GM19467 (cell line): ENCODE results near the gene GIPC2.

Experiments used
- ATAC-seq: cut with Tn5 transposase; IDR thresholded peaks from one replicate; pipeline ENCODE4 v1.9.1; 2021; ENCODE audit warnings: mild to moderate bottlenecking, moderate library complexity; ENCODE audit not compliant: unreplicated experiment

Gene GIPC2

DNA sequence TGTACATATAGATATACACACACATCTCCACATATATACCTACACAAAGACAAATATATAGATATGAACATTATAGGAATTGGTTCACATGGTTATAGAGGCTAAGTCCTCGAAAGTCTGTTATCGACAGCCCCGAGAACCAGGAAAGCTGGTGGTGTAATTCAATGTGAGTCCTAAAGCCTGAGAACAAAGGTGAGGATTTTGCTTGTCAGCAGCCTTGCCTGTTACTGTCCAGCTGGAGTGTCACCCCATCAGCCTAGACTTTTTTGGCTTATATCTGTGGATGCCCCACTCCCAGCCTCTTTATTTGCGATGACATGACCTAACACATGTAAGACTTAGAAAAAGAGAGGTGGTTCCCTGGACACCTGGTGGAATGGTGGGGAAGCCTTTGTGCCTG lies 97.0 kb downstream of the GIPC2 start:
- peak; percentile 19 for ATAC-seq

DNA sequence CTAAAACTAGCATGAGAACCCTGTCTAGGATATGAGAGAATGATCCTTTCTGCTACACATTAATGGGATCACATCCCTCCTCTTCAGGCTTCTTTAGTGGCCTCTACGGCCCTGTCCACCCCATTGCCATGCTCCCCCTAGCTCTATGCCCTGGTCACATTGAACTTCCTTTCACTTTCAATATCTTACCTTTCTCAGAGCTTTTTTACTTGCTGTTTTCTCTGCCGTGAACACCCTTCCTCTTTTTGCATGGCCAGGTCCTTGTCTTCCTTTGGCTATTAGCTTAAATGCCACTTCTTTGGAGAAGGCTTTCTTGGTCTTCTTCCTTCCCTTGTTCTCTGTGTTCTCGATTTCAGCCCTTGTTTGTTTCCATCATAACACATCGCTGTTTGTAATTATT lies 97.4 kb downstream of the GIPC2 start:
- ATAC-seq = peak; percentile 84

DNA sequence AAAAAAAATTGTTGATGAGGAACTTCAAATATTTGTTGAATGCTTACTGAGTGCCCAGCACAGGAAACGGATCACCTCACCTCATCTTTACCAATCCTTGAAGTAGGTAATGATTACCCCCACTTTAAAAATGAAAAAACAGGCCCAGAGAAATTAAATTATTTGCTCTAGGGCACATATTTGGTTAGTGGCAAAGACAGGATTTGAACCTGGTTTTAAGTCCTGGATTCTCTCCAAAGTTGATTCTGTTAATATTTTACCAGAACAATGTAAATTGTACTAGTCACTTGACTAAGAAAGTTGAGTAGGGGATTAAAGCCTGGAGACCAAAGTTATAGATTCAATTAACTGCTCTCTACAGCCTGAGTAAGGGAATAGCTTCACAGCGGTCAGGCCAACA lies 97.9 kb downstream of the GIPC2 start:
- ATAC-seq = peak; percentile 13

DNA sequence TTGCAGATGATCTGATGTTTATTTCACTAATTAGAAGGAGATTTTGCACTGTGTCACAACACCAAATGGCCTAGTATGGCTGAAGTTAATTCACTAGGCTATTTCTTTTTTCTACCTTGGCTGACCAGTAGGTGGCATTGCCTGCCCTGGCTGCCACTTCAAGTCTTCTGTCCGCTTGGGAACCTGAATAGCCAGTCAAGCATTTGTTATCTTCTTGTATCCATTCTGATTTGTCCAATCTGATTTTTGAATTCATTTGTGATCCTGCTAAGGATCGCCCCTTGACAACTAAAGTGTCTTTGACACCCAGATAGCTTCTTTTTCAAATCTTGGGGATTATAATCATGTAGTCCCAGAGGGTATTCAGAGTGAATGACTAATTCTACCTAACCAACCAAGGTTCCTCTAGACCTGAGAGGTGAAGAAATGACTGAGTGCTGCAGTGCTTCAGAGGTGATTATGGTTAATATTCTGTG lies 99.4 kb downstream of the GIPC2 start:
- ATAC-seq = peak; percentile 68

DNA sequence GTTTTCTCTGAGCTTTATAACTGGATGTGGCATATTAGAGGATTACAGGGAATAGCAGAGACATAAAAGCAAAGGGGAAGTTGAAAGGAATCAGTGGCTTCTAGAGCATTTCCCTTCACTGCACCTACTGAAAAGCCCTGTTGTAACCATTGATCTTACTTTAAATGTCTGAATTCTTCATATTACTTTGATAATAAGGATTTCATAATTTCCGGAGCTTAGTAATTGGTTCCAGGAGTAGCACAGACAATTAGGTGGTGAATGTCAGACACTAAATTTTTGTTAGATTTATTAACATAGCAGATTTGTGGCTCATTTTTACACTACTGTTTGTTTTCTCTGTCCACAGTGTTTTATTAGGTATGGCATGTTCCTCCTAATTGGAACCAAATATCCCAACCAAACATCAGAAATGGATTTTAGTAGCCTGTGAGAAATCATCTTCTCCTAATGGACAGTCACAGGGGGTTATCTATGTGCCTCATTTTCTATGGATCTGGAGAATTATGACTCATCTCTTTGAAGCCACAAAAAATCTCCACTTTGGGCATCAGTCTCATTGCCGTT lies 100.5 kb downstream of the GIPC2 start:
- no peak for ATAC-seq

DNA sequence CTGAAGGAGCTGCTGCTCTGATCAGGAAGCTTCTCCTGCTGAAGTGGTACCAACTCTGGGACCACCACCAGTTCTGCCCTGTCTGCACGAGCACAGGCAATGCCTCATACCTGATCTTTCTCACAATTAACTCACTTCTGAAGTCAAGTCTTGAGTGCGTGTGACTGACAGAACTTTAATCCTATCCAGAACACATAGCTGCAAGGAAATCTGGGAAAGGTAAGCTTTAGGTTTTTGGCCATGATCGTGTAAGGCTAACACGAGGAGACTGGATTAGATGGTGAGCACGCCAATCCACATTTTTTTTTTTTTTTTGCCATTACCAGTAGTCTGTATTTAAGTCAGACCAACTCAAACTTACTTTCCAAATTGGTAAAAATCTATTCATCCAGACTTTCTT lies 101.3 kb downstream of the GIPC2 start:
- ATAC-seq = no peak

DNA sequence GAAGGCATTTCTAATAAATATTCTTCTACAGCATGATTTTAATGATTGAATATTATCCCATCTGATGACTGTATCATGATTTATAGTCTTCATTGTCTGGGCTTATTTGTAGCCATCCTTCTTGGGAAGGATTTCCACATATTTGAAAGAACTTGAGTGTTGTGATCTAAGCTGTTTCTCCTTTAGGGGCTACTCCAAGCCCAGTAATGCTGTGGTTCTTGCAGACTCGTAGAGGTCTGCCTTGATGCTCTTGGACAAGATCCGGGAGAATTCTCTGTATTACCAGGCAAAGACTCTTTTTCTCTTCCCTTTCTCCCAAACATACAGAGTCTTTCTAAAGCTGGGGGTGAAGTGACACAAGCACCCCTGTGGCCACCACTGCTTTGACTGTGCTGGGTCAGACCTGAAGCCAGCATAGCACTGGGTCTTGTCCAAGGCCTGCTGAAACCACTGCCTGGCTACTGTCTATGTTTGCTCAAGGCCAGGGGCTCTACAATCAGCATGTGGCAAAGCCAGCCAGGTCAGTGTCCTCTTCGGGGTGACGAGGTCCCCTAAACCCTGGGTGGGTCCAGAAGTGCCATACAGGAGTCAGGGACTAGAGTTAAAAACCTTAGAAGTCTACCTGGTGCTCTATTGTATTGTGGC lies 107.4 kb downstream of the GIPC2 start:
- ATAC-seq = no peak

DNA sequence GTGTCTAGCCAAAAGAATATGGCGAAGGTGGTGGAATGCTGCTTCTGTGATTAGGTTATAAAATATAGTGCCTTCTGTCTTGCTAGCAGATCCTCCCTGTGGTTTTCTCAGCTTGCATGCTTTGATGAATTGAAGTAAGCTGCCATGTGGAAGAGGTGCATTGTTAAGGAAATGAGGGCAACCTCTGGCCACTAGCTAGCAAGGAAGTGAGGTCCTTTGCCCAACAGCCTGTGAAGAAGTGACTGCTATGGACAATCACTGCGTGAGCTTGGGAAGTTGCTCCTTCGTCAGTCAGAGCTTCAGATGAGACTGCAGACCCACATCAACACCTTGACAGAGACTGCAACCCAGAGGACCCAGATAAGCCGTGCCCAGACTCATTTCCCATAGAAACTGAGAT lies 109.4 kb downstream of the GIPC2 start:
- no peak for ATAC-seq

DNA sequence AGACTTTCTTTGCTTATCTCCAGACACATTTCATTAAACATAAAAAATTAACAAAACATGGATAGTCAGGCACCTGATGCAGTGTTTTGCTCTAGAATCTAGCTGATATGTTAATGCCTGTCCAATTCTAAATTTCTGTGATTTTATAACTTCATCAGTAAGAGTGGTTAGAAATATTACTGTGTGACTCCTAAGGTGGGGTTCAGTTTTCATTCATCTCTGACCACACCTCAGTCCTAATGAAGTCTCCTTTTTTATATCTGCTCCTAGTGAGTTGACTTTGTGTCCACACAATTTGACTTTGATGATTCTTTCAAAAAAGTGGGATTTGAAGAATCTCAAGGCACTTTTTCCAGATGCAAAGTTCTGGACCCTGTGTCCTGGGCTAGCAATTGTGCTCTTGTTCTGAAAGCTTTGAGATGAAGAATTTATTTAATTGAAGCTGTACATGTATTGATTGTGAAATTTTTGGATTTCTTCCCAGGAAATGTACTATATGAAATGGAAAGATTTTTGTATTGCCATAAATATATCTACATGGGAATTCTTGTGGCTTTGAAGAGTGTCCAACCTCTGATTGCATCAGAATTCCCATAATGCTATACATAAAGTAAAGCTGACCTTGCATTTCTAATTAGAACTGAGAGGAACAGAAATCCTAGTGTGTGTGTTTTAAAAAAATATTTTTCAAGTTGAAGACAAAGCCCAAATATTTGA lies 111.2 kb downstream of the GIPC2 start:
- ATAC-seq = no peak

DNA sequence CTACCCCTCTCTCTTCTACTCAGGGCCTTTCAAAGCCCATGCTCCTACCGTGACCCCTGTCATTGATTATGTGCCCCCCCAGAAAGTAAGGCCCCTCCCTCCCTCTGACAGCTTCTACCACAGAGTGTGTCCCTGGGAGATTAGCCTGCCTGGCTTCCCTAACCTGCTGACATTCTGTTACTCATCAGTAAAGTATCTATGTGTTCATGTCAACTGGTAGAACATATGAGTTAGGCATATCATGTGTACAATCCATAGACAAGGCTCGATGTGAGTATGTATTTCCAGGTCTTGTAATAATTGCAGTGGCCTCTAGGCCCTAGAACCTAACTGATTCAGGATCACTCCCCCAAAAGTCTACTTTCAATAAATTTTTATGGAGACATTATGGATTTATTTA lies 120.0 kb downstream of the GIPC2 start:
- ATAC-seq = no peak

DNA sequence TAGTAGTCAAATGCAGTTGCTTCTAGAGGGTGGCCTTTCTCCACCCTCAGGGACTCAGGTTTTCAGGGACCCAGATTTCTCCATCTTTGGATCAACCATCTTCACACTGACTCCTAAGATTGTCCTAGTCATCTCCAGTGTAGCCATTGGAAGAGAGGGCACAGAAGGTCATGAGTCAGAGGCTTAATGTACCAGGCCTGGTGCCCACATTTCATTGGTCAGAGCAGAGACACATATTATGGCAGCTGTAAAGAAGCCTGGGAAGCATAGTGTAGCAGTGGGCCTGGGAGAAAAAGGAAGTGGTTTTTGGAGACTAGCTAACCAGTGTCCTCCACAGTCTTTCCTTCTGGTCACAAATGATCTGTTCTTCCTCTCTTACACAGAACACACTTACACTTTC lies 122.5 kb downstream of the GIPC2 start:
- ATAC-seq = no peak

DNA sequence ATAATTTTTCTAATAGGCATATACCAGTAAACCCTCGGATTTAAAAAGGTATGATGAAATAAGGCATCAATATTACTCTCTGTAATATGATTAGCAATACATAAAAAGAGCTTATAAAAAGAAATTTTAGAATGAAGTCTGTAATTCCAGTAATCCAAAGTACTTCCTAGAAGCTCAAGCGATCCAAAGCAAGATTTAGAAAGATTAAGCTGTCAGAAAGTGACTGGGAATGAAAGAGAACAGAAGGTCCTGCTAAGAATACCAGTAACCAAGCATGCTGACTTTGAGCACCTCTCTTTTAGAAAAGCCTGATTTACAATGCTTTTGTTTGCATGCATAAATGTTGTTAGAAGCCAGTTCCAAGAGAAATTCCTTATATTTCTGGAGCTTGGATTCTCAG lies 125.1 kb downstream of the GIPC2 start:
- no peak for ATAC-seq

DNA sequence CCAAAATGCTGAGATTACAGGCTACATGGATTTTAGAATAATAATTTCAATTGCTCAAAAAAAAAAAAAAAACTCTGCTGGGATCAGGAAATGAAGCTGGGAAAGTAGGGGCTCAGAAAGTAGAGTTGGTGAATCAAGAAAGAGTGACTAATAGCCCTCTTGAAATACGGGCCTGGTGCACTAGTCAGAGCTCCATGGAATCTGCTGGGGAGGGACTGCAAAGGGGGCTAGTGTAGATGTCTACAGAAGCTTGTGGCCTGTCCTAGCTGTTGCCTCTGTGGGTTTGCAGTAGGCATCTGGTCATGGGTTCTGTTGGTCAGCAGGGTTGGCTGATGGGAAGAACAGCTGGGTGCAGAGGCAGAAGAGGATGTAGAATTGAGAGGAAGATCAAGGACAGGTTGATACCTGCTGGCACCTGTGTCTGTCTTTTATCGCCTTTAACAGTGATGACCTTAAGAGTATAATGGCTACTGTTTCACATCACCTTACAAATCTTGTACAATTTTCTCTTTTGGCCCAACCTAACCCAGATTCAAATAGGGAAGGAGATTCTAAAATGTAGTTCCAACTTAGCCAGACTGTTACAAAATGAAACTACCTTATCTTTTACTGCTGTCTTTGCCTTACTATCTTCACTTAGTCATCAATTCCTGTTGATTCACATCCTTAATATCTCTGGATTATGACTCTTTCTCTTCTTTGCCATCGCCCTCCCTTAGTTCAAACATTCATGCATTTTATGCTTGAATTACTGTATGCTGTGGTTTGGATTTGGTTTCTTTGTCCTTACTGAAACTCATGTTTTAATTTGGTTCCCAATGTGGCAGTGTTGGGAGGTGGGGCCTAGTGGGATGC lies 126.2 kb downstream of the GIPC2 start:
- no peak for ATAC-seq

DNA sequence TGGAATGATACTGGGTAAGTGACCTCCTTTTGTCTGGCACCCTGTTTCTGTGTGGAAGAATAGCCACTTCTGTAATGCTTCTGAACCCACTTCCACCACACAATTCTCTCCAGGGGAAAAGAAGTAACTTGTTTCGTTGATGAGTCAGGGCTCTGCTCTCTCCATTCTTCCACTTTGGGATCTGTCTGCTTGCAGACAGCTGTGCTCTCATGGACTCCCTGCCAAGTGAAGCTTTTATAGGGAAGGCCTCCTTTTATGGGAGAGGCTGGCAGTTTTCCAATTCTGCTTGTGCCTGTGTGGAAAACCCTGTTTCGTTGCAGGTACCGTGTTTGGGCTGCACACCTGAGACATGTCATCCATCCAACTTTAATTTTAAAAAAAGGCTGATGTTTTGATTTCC lies 130.7 kb downstream of the GIPC2 start:
- no peak for ATAC-seq

DNA sequence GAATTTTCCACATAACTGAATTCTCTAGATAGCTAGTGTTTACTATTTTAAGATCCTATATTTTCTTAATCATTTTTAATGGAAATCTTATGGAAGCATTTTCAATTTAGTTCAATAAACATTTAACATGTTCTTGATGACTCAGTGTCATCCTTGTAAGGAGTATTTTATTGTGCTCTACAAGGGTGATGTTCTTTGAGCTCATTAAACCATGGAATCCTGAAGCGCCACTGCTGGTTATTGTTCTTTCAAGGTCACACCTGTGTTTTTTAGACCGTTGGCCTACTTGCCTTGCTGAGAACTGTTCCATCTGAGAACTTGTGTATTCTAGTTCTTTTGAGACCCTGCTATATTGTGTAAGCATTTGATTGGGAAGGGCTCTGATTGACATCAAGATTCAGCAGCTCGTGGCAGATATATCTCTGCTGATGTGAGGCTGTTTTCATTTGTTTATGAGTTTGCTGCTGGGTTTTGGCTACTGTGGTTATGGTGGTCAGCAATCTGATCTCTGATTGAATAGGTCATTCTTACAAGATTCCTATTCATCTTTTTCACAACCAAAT lies 132.0 kb downstream of the GIPC2 start:
- no peak for ATAC-seq

DNA sequence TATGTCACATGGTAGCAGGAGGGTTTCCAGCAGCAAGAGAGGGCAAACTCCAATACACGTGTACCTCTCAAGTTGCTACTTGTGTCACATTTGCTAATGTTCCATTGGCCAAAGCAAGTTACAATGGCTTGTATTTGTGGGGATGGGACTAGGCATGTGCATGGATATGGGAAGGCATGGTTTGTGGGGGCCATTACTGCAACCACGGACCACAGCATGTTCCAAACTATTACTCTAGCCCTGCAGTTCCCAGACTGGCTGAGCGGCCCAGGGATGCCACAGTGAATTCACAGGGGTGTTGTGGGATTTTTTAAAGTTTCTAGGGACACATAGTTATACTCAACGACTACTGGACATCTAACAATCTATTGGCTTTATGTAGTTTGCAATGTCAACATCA lies 133.1 kb downstream of the GIPC2 start:
- ATAC-seq = no peak

DNA sequence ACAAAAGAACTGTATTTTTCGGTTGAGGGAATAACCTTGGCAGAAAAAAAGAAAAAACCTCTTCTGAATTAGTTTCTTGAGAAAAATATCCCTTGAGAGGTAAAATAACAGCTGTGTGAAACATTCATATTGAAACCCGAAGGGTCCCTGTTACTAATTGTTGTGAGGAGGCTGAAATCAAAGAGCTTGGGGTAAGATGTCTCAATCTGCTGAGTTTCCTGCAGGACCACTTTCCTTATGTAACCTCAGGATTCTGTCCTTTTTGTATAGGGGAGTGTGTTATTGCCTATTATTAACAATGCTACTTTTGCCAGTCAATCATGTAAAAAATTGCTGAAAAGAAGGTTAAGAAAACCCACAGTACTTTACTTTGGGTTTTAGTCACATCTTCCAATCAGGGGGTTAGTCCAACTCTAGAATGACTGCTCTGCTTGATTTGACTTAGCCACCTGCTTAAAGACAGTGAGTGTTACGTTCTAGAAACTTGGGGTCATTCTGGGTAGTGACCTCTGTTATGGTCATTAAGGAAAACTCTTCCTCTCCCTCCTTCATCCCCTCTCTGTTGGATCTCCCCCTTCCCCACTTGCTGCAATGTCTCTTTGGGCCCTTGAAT lies 138.8 kb downstream of the GIPC2 start:
- no peak for ATAC-seq
